Central memory CD8-positive, alpha-beta T cell (primary cell): ENCODE measurements around the gene RCAN1.
A peak's percentile ranks its signal among the peaks of the same experiment; 100 is the strongest.

ENCODE experiments used
- ATAC-seq: fragments of 150-1000 bp; cut with Tn5 transposase; replicated peaks from 2 replicates; pipeline ENCODE4 v1.10.0; 2022; ENCODE audit warnings: mild to moderate bottlenecking, moderate FRiP score, moderate number of reproducible peaks; ENCODE audit not compliant: poor library complexity, severe bottlenecking; ENCODE audit errors: extremely low read depth
- DNase-seq, 2 donors: peaks; one replicate each; pipeline ENCODE4 v3.0.0; 2021; ENCODE audit warnings: low spot score in 2 of 2
- H3K27ac Mint-ChIP-seq: one replicate; pipeline ENCODE4 v1.8.0; 2022; ENCODE audit warnings: low read depth, mild to moderate bottlenecking, moderate library complexity, mixed read lengths
- H3K27me3 Mint-ChIP-seq: one replicate; pipeline ENCODE4 v1.8.0; 2022; ENCODE audit warnings: mixed read lengths
- H3K36me3 Mint-ChIP-seq: one replicate; pipeline ENCODE4 v1.8.0; 2022; ENCODE audit warnings: mild to moderate bottlenecking, moderate library complexity, mixed read lengths; ENCODE audit not compliant: insufficient read depth
- H3K4me1 Mint-ChIP-seq: one replicate; pipeline ENCODE4 v1.8.0; 2022; ENCODE audit warnings: mixed read lengths
- H3K4me3 Mint-ChIP-seq: one replicate; pipeline ENCODE4 v1.8.0; 2022; ENCODE audit warnings: mild to moderate bottlenecking, moderate library complexity, mixed read lengths
- H3K9me3 Mint-ChIP-seq: one replicate; pipeline ENCODE4 v1.8.0; 2022; ENCODE audit warnings: mixed read lengths

RCAN1 gene

GRCh38 chr21:34593423-34593822, 21.5 kb downstream of the RCAN1 start:
- no peak overlapping the region for H3K4me3 Mint-ChIP-seq

DNA sequence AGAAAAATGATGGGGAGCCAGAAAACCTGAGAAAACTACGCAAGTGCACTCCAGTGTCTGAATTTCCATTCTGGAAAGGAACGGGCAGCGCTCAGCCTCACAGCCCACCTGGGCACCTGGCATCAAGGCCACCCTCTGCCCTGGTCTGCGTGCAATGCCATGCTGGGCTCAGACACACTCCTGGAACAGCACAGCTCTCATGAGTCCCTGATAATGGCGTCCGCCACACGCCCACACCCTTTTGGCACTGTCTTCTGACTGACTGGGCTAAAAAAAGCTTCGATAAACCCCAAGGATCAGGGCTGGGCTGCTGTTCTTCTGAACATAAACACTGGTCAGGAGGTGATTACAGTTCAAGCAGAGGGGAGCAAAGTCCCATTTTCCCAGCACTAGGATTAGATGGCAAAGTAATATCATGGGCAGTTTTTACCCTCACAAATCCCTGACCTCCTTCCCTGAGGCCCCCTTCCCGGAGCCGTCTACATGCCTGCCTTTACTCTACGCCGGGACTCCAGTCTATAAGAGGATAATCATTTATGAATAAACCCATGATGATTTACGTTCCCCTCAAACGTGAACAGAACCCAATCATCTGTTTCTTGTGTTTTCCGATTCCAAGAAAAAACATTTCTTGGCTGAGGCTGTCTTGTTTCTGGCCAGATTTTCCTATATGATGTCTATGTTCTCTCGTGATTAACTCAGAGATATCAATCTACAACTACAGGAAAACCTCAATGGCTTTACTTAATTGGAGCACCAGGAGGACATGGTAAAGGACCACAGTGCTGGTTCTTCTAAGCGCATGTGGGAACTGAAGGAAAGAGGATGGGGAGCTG, 22.6 kb downstream of the RCAN1 start:
- no peak for DNase-seq
- Mint-ChIP-seq H3K9me3 (no peaks in the 10 kb centered on the region), H3K27me3 (no peaks in the 10 kb centered on the region), H3K27ac (no peak overlapping the region), H3K4me3 (no peak overlapping the region), H3K36me3 (no peaks in the 10 kb centered on the region), H3K4me1 (peaks cover 22% of the 10 kb centered on the region)
- no peak for ATAC-seq

More at GRCh38 chr21:34593423-34593822, 21.5 kb downstream of the RCAN1 start:
- Mint-ChIP-seq H3K9me3 (no peaks in the 10 kb centered on the region), H3K27me3 (no peaks in the 10 kb centered on the region), H3K27ac (no peak overlapping the region), H3K36me3 (no peaks in the 10 kb centered on the region), H3K4me1 (peaks cover 22% of the 10 kb centered on the region)
- DNase-seq (no peak), ATAC-seq (no peak)

- Mint-ChIP-seq H3K27ac (no peak overlapping the region), H3K9me3 (no peaks in the 10 kb centered on the region), H3K36me3 (no peaks in the 10 kb centered on the region), H3K4me1 (peaks cover 22% of the 10 kb centered on the region), H3K4me3 (no peak overlapping the region), H3K27me3 (no peaks in the 10 kb centered on the region)
- ATAC-seq (no peak), DNase-seq (no peak)
These were observed 24.4 kb downstream of the RCAN1 start for GRCh38 chr21:34590520-34590919.

DNA sequence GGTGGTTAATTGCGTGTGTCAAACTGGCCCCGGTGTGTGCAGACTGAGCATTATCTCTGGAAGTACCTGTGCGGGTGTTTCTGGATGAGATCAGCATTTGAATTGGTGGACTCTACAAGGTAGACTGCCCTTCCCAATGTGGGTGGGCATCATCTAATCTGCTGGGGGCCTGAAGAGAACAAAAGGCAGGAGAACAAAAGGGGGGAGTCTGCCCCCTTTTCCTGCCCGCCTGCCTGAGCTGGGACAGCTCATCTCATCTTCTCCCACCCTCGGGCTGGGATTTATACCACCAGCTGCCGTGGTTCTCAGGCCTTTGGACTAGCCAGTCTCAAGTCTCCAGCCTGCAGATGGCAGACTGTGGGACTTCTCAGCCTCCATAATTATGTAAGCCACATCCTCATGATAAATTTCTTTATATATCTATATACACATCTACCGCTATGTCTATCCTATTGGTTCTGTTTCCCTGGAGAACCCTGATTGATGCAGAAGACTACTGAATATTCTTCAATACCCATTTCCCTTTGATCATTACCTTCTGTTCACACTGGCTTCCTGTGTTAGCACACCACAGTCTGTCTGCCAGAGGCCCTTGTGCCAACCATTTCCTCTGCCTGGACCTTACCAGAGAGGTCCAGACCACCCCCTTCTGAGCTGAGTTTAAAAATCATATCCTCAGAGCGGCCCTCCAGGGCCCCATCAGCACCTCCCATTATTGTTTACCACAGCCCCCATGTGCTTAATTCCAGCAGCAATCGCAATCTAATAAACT, 25.2 kb downstream of the RCAN1 start:
- Mint-ChIP-seq H3K27ac (no peak overlapping the region), H3K9me3 (no peaks in the 10 kb centered on the region), H3K27me3 (no peaks in the 10 kb centered on the region), H3K36me3 (no peaks in the 10 kb centered on the region), H3K4me1 (peaks cover 22% of the 10 kb centered on the region), H3K4me3 (no peak overlapping the region)
- DNase-seq (no peak), ATAC-seq (no peak)

DNA sequence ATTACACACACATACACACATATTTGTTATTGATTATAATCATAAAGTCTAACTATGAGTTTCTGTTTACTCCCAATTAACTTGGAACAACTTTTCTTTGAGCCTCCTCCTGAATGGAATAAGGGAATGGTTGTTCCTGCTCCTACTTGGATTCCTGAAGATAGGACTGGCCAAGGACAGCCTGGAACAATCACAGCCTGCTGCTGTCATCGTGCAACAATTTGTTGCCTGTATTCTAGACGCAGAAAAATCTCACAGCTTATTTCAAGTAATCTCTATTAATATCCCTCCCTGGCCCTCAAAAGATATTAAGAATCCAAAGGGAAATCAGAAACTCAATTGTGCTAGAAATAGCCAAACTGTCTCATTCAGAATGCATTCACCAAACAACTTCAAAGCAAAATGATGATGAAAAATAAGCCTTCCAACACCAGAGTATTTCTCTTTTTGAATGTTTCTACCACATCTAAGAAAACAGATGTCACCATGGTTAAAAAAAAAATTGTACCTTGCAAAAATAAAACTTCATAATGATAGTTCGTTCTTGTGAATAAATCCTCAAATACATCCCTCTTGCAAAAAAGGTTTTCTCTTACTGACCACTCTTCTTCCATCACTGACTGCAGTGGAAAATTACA, 30.9 kb downstream of the RCAN1 start:
- Mint-ChIP-seq H3K4me3 (no peak overlapping the region), H3K9me3 (no peaks in the 10 kb centered on the region), H3K36me3 (no peaks in the 10 kb centered on the region), H3K27me3 (no peaks in the 10 kb centered on the region), H3K4me1 (peaks cover 14% of the 10 kb centered on the region), H3K27ac (no peak overlapping the region)
- DNase-seq (no peak), ATAC-seq (no peak)

GRCh38 chr21:34582506-34583150, 32.3 kb downstream of the RCAN1 start:
- peaks cover 9% of the 10 kb centered on the region for H3K4me1 Mint-ChIP-seq
- no peaks in the 10 kb centered on the region for H3K9me3 Mint-ChIP-seq
- H3K27ac Mint-ChIP-seq: peak overlapping the region; percentile 71

DNA sequence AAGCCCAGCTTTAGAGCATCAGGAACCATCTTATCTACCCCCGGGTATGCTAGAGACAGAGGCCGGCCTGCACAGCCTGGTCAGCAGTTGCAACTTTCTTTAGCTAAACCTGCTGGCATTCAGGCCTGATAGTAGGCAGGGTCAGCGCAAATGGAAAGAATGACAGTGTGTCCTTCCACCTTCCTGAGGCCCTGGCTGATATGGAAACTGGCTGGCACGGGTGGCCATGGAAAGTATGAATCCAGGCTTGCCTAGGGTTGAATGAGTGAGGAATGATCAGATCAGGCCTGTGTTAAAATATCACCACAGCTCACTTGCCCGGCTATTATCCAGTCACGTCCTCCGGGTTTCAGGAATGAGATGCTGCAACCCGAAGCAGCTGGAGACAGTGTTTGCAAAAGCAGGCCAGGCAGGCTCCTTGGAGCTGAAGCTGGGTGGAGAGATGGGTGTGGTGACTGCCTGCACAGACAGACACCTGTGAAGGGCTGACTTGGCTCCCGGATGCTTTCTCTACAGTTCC, 34.7 kb downstream of the RCAN1 start:
- Mint-ChIP-seq H3K27ac (no peak overlapping the region), H3K4me1 (peaks cover 12% of the 10 kb centered on the region), H3K9me3 (no peaks in the 10 kb centered on the region), H3K27me3 (no peaks in the 10 kb centered on the region), H3K4me3 (no peak overlapping the region), H3K36me3 (no peaks in the 10 kb centered on the region)
- no peak for DNase-seq
- no peak for ATAC-seq

More at GRCh38 chr21:34582506-34583150, 32.3 kb downstream of the RCAN1 start:
- no peak overlapping the region for H3K4me3 Mint-ChIP-seq
- H3K27me3 Mint-ChIP-seq: no peaks in the 10 kb centered on the region
- DNase-seq (no peak), ATAC-seq (no peak)
- no peaks in the 10 kb centered on the region for H3K36me3 Mint-ChIP-seq

GRCh38 chr21:34579411-34579810, 35.5 kb downstream of the RCAN1 start:
- H3K27ac Mint-ChIP-seq: no peak overlapping the region
- no peak for ATAC-seq

DNA sequence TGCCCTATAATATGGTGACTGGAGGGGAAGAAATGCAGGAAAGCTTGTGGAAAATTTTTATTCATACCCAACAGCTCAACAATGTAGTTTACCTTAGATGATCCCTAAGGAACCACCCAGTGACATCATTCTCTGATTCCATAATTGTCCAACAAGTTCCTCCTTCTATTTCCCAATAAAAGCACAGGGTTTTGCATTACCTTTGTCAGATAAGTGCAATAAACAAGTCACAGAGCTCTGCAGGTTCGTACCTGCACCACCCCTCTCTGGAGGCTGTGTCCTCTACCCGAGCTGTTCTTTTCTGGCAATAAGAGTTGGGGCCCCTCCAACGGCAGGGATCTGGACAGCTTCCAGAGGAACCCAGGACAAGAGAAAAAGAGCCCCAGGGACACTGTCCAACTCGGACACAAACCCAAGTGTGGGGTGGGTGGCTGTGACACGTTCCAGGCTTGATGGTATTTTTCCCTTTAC, 38.8 kb downstream of the RCAN1 start:
- peaks cover 2% of the 10 kb centered on the region for H3K36me3 Mint-ChIP-seq
- no peaks in the 10 kb centered on the region for H3K27me3 Mint-ChIP-seq

More at GRCh38 chr21:34579411-34579810, 35.5 kb downstream of the RCAN1 start:
- Mint-ChIP-seq H3K4me1 (peaks cover 19% of the 10 kb centered on the region), H3K36me3 (peaks cover under 1% of the 10 kb centered on the region), H3K4me3 (no peak overlapping the region), H3K9me3 (no peaks in the 10 kb centered on the region), H3K27me3 (no peaks in the 10 kb centered on the region)
- no peak for DNase-seq

DNA sequence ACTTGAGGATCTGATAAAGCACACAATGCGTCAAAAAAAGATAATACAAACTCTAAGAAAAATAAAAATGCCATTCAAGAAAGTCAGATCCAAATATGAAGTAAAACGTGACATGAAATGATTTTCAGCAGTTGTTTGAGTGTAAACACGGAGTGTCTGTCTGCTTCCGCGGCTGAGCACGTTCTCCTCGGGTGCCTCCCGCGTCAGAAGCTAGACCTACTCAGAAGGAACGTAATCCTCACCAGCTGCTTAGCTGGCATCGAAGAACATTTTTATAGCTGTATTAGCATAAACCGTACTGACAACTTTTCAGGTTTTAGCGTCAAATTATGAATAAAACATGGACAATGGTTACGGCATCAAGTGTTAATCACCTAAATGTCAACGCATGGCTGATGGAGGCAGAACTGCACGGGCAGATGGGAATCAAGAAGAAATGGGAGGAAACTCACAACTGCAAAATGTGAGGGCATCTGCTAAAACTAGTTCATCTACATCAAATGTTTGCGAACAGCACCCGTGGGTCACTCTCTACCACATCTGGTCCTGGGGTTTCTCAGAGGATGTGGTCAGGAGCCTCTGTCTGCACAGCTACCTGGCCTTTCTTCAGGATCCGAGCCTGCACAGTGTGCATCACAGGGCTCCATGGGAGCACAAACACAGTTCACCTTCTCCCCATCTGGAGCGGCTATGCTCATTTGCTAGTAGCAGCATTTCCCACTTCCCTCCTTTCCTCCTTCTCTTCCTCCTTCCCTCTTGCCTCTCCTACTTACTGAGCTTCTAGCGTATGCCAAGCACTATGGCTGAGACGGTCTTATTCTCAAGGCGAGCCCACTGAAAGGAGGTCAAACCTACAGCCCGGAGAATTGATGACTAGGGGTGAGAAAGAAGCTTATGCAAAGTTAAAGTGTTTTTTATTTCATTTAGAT, 40.0 kb downstream of the RCAN1 start:
- Mint-ChIP-seq H3K27ac (no peak overlapping the region), H3K36me3 (peaks cover 2% of the 10 kb centered on the region), H3K4me1 (peaks cover 24% of the 10 kb centered on the region), H3K9me3 (no peaks in the 10 kb centered on the region), H3K4me3 (no peak overlapping the region), H3K27me3 (no peaks in the 10 kb centered on the region)
- DNase-seq (no peak), ATAC-seq (no peak)

More for the DNA sequence above, 38.8 kb downstream of the RCAN1 start:
- no peak for ATAC-seq
- DNase-seq: no peak
- Mint-ChIP-seq H3K4me1 (peaks cover 24% of the 10 kb centered on the region), H3K4me3 (no peak overlapping the region), H3K27ac (no peak overlapping the region), H3K9me3 (no peaks in the 10 kb centered on the region)

DNA sequence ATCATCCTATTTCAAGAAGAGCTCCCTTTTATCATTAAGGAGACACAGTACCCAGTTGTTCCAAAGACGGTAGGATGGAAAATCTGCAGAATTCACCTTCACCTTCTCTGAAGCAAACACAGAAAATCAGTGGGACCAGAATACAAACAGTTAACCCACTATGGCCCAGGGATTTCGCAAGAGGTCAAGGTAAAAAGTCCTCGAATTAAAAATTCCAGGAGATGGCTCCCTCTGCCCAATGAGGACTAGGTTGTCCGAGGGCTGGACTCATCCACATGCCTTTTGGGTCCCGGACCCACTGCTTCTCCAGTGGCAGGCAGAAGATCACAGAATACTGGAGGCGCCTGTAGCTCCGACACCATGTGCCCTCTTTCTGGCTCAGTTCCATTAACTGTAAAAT, 42.9 kb downstream of the RCAN1 start:
- no peak overlapping the region for H3K27ac Mint-ChIP-seq
- no peak overlapping the region for H3K4me3 Mint-ChIP-seq
- H3K4me1 Mint-ChIP-seq: peaks cover 24% of the 10 kb centered on the region

More for the DNA sequence above, 42.9 kb downstream of the RCAN1 start:
- DNase-seq (no peak), ATAC-seq (no peak)
- Mint-ChIP-seq H3K27me3 (no peaks in the 10 kb centered on the region), H3K36me3 (peaks cover 2% of the 10 kb centered on the region), H3K9me3 (no peaks in the 10 kb centered on the region)
